Muscle of leg (tissue), 11 donors: ENCODE results near the gene BHLHA15. TPM values are rescaled to one million over a fixed set of nuclear protein-coding genes. Genes with fewer than 3 reads are reported as not detected.

Experiments used
- DNase-seq: peaks from one replicate; pipeline ENCODE4 v3.0.0; 2013
- H3K27ac ChIP-seq: one replicate; pipeline ENCODE4 v1.5.1; 2013; ENCODE audit warnings: mild to moderate bottlenecking, low read length, control low read depth
- H3K27me3 ChIP-seq: one replicate; pipeline ENCODE4 v1.6.1; 2013; ENCODE audit warnings: low read length; ENCODE audit not compliant: control insufficient read depth, insufficient read depth
- H3K36me3 ChIP-seq: one replicate; pipeline ENCODE4 v1.6.1; 2013; ENCODE audit warnings: low read length; ENCODE audit not compliant: control insufficient read depth, insufficient read depth
- H3K4me1 ChIP-seq: one replicate; pipeline ENCODE4 v1.6.1; 2013; ENCODE audit warnings: low read length; ENCODE audit not compliant: control insufficient read depth, insufficient read depth
- H3K4me3 ChIP-seq: one replicate; pipeline ENCODE4 v1.5.1; 2013; ENCODE audit warnings: low read length, control low read depth
- H3K9me3 ChIP-seq: replicated peaks from 2 replicates; pipeline ENCODE4 v1.6.1; 2013; ENCODE audit warnings: low read depth, low read length; ENCODE audit not compliant: control insufficient read depth
- WGBS: methylation state at CpG from one replicate; pipeline ENCODE4 v1.1.5; 2013; ENCODE audit warnings: missing lambda C conversion rate; ENCODE audit not compliant: insufficient coverage; 5-methylcytosine and 5-hydroxymethylcytosine counted together
- polyA plus RNA-seq, 8 donors: library from polyadenylated mRNA; unstranded; fragments of 120-200 nt; gene quantifications; one replicate each; pipeline versions ENCODE4 v1.2.1 to v1.2.3, GENCODE V29; 2013; ENCODE audit warnings: inconsistent platforms in 1 of 8, low replicate concordance in 1 of 8; ENCODE audit not compliant: insufficient read length in 8 of 8, insufficient read depth in 1 of 8
- total RNA-seq: library from RNA; stranded (reverse); fragments of 120-200 nt; gene quantifications from one replicate; pipeline ENCODE4 v1.2.4, GENCODE V29; 2013

Gene BHLHA15
- total and polyA plus RNA-seq, 9 donors, result 0.26 to 1.0 (median 0.41) TPM

- Histone ChIP-seq H3K36me3 (peaks cover 34% of the 10 kb centered on the region), H3K4me1 (peaks cover 11% of the 10 kb centered on the region), H3K27ac (no peak overlapping the region), H3K27me3 (no peaks in the 10 kb centered on the region), H3K9me3 (no peaks in the 10 kb centered on the region), H3K4me3 (no peak overlapping the region)
- no peak for DNase-seq
- WGBS, result 81% methylated on average over 15 of the region's 18 CpGs
Observed at GRCh38 chr7:98227939-98228338, 16.7 kb downstream of the BHLHA15 start.

- Histone ChIP-seq H3K36me3 (peaks cover 39% of the 10 kb centered on the region), H3K27me3 (no peaks in the 10 kb centered on the region), H3K27ac (peak overlapping the region; percentile 62), H3K9me3 (no peaks in the 10 kb centered on the region), H3K4me3 (no peak overlapping the region), H3K4me1 (peaks cover 11% of the 10 kb centered on the region)
- WGBS, result 92% methylated on average over 15 of the region's 16 CpGs
- no peak for DNase-seq
Observed at GRCh38 chr7:98228801-98229200, 17.6 kb downstream of the BHLHA15 start.

GRCh38 chr7:98229441-98229840 lies 18.2 kb downstream of the BHLHA15 start:
- H3K27me3 ChIP-seq, result no peaks in the 10 kb centered on the region
- WGBS, result 74% methylated on average over 10 of the region's 11 CpGs
- DNase-seq, result peak; percentile 66
- H3K27ac ChIP-seq, result peak overlapping the region; percentile 62
- H3K36me3 ChIP-seq, result peaks cover 40% of the 10 kb centered on the region
- no peak overlapping the region for H3K4me3 ChIP-seq
- no peaks in the 10 kb centered on the region for H3K9me3 ChIP-seq
- H3K4me1 ChIP-seq, result peaks cover 11% of the 10 kb centered on the region

GRCh38 chr7:98229991-98230745 lies 18.9 kb downstream of the BHLHA15 start:
- Histone ChIP-seq H3K4me1 (peaks cover 11% of the 10 kb centered on the region), H3K27me3 (no peaks in the 10 kb centered on the region), H3K27ac (no peak overlapping the region), H3K4me3 (no peak overlapping the region), H3K36me3 (peaks cover 36% of the 10 kb centered on the region), H3K9me3 (no peaks in the 10 kb centered on the region)
- no peak for DNase-seq
- 64% methylated on average over 9 of the region's 17 CpGs for WGBS

GRCh38 chr7:98230746-98231471 lies 19.7 kb downstream of the BHLHA15 start:
- H3K27ac ChIP-seq, result no peak overlapping the region
- no peaks in the 10 kb centered on the region for H3K9me3 ChIP-seq
- 82% methylated on average over 28 of the region's 30 CpGs for whole genome bisulfite sequencing
- H3K27me3 ChIP-seq, result no peaks in the 10 kb centered on the region
- no peak overlapping the region for H3K4me3 ChIP-seq
- no peak for DNase-seq
- H3K36me3 ChIP-seq, result peaks cover 30% of the 10 kb centered on the region
- peaks cover 11% of the 10 kb centered on the region for H3K4me1 ChIP-seq

- H3K9me3 ChIP-seq, result no peaks in the 10 kb centered on the region
- 95% methylated on average over 19 of the region's 25 CpGs for WGBS
- DNase-seq, result no peak
- no peak overlapping the region for H3K4me3 ChIP-seq
- H3K27me3 ChIP-seq, result no peaks in the 10 kb centered on the region
- peaks cover 11% of the 10 kb centered on the region for H3K4me1 ChIP-seq
- no peak overlapping the region for H3K27ac ChIP-seq
- H3K36me3 ChIP-seq, result peaks cover 30% of the 10 kb centered on the region
Observed at GRCh38 chr7:98231493-98232262, 20.4 kb downstream of the BHLHA15 start.

GRCh38 chr7:98232263-98232585 lies 21.0 kb downstream of the BHLHA15 start:
- H3K9me3 ChIP-seq, result no peaks in the 10 kb centered on the region
- H3K4me3 ChIP-seq, result no peak overlapping the region
- no peak overlapping the region for H3K27ac ChIP-seq
- no peaks in the 10 kb centered on the region for H3K27me3 ChIP-seq
- WGBS, result 82% methylated on average over 6 of the region's 8 CpGs
- H3K4me1 ChIP-seq, result peaks cover 11% of the 10 kb centered on the region
- DNase-seq, result no peak
- H3K36me3 ChIP-seq, result peaks cover 31% of the 10 kb centered on the region

- Histone ChIP-seq H3K4me1 (peaks cover 11% of the 10 kb centered on the region), H3K27ac (no peak overlapping the region)
- 86% methylated on average over 12 of the region's 16 CpGs for WGBS
Observed at GRCh38 chr7:98232799-98233198, 21.6 kb downstream of the BHLHA15 start.

GRCh38 chr7:98233219-98234070 lies 22.2 kb downstream of the BHLHA15 start:
- Histone ChIP-seq H3K4me3 (no peak overlapping the region), H3K9me3 (no peaks in the 10 kb centered on the region), H3K4me1 (peaks cover 9% of the 10 kb centered on the region), H3K27ac (no peak overlapping the region), H3K27me3 (no peaks in the 10 kb centered on the region), H3K36me3 (peaks cover 33% of the 10 kb centered on the region)
- no peak for DNase-seq
- 85% methylated on average over 28 of the region's 32 CpGs for WGBS

More at GRCh38 chr7:98232799-98233198, 21.6 kb downstream of the BHLHA15 start:
- no peak for DNase-seq
- no peaks in the 10 kb centered on the region for H3K9me3 ChIP-seq
- H3K27me3 ChIP-seq, result no peaks in the 10 kb centered on the region
- no peak overlapping the region for H3K4me3 ChIP-seq
- H3K36me3 ChIP-seq, result peaks cover 33% of the 10 kb centered on the region
